GF-D8 (cell line): ENCODE data around the gene EIF2B4.
"Not testable (repeated sequence)": the region's sequence is repeated elsewhere in the genome, so short reads cannot be mapped to it uniquely, and the experiment has no call there.

Source experiments
- DNase-seq: peaks from one replicate; lab custom pipeline; 2025; lab: John Stamatoyannopoulos, UW

The EIF2B4 gene

GRCh38 chr2:27335311-27335710 lies 34.8 kb downstream of the EIF2B4 start:
- no peak for DNase-seq

GRCh38 chr2:27324720-27325119 lies 45.4 kb downstream of the EIF2B4 start:
- peak; percentile 14 for DNase-seq

- no peak for DNase-seq
Observed at GRCh38 chr2:27323596-27324285, 46.4 kb downstream of the EIF2B4 start.

GRCh38 chr2:27322766-27323595 lies 47.2 kb downstream of the EIF2B4 start, which contains the start of gene MPV17:
MPV17 (minus strand) TSS chr2:27323097; CDS start chr2:27322517, 580 bp downstream.
- peak; percentile 67 for DNase-seq

- no peak for DNase-seq
Observed at GRCh38 chr2:27322301-27322765, 47.8 kb downstream of the EIF2B4 start.

GRCh38 chr2:27320958-27321543 lies 49.1 kb downstream of the EIF2B4 start:
- no peak for DNase-seq

- not testable (repeated sequence) for DNase-seq
Observed at GRCh38 chr2:27319839-27320238, 50.3 kb downstream of the EIF2B4 start.

- DNase-seq, result no peak
Observed at GRCh38 chr2:27316655-27317412, 53.3 kb downstream of the EIF2B4 start.

- no peak for DNase-seq
Observed at GRCh38 chr2:27315122-27315521, 55.0 kb downstream of the EIF2B4 start.

GRCh38 chr2:27314709-27315108 lies 55.4 kb downstream of the EIF2B4 start:
- no peak for DNase-seq
